Natural killer cell (primary cell): ENCODE data around the gene SCN3B. TPM values are rescaled to one million over a fixed set of nuclear protein-coding genes. Genes with fewer than 3 reads are reported as not detected.

Experiments
- ATAC-seq, 3 donors: fragments of 150-1000 bp in 2 of 3; fragments of 200-7000 bp in 1 of 3; cut with Tn5 transposase; 1 replicate in 1 of 3; 2 replicates in 2 of 3; pipeline ENCODE4 v1.10.0; 2021; ENCODE audit warnings: mild to moderate bottlenecking in 2 of 3, moderate library complexity in 2 of 3
- DNase-seq, 2 donors: peaks; one replicate each; pipeline versions ENCODE4 v3.0.0 to v3.0.0-alpha.2; 2013 to 2021; ENCODE audit warnings: mixed read lengths in 1 of 2
- H3K27ac ChIP-seq: one replicate; pipeline ENCODE4 v1.5.1; 2013; ENCODE audit warnings: mild to moderate bottlenecking, low read length
- H3K27me3 ChIP-seq: one replicate; pipeline ENCODE4 v1.6.1; 2013; ENCODE audit warnings: low read length; ENCODE audit not compliant: control insufficient read depth, insufficient read depth
- H3K36me3 ChIP-seq: one replicate; pipeline ENCODE4 v1.6.1; 2013; ENCODE audit warnings: low read length; ENCODE audit not compliant: control insufficient read depth, insufficient read depth
- H3K4me1 ChIP-seq: one replicate; pipeline ENCODE4 v1.6.1; 2013; ENCODE audit warnings: low read length; ENCODE audit not compliant: control insufficient read depth, insufficient read depth
- H3K4me3 ChIP-seq: one replicate; pipeline ENCODE4 v1.5.1; 2013; ENCODE audit warnings: low read length
- H3K9me3 ChIP-seq: one replicate; pipeline ENCODE4 v1.6.1; 2013; ENCODE audit warnings: low read length; ENCODE audit not compliant: control insufficient read depth, insufficient read depth
- H3K27ac Mint-ChIP-seq, 2 donors: one replicate each; pipeline ENCODE4 v1.8.0; 2022; ENCODE audit warnings: mild to moderate bottlenecking in 2 of 2, mixed read lengths in 2 of 2, moderate library complexity in 1 of 2
- H3K27me3 Mint-ChIP-seq, 2 donors: one replicate each; pipeline ENCODE4 v1.8.0; 2022; ENCODE audit warnings: low read depth in 2 of 2, mixed read lengths in 2 of 2
- H3K36me3 Mint-ChIP-seq: one replicate; pipeline ENCODE4 v1.8.0; 2022; ENCODE audit warnings: mixed read lengths
- H3K4me1 Mint-ChIP-seq, 2 donors: one replicate each; pipeline ENCODE4 v1.8.0; 2022; ENCODE audit warnings: mixed read lengths in 2 of 2
- H3K4me3 Mint-ChIP-seq: one replicate; pipeline ENCODE4 v1.8.0; 2022; ENCODE audit warnings: mild to moderate bottlenecking, moderate library complexity, mixed read lengths
- H3K9me3 Mint-ChIP-seq, 2 donors: one replicate each; pipeline ENCODE4 v1.8.0; 2022; ENCODE audit warnings: mixed read lengths in 2 of 2
- CTCF ChIP-seq: fragments of 200-600 bp; IDR thresholded peaks from one replicate; pipeline ENCODE4 v1.8.0; 2022; ENCODE audit warnings: antibody characterized with exemption
- WGBS: methylation state at CpG from one replicate; pipeline ENCODE4 v1.1.7; 2013; ENCODE audit warnings: missing lambda C conversion rate; ENCODE audit not compliant: insufficient coverage; 5-methylcytosine and 5-hydroxymethylcytosine counted together
- intact Hi-C: fragments of 100-400 bp; cut with micrococcal nuclease; formaldehyde crosslinking; loops from one replicate; pipeline ENCODE4 v1.14.2; 2022
- total RNA-seq, 4 donors: library from RNA; stranded (reverse); fragments of 120-200 nt in 1 of 4; gene quantifications; one replicate each; pipeline versions ENCODE4 v1.2.3 to v1.2.4, GENCODE V29; 2013 to 2022

The SCN3B gene
- total RNA-seq, 3 donors from 2014 or later (not counting 1 experiment from before 2014, with no cell fraction given), result not detected

GRCh38 chr11:123585706-123586105 is 68.7 kb downstream of the SCN3B start:
- no peak for TF ChIP-seq CTCF
- no peaks in the 10 kb centered on the region for H3K9me3 Mint-ChIP-seq
- H3K4me3 Mint-ChIP-seq, result no peak overlapping the region
- no peak overlapping the region for H3K4me3 ChIP-seq
- peaks cover 1% of the 10 kb centered on the region for H3K4me1 ChIP-seq
- no peaks in the 10 kb centered on the region for H3K27me3 Mint-ChIP-seq
- DNase-seq, result no peak
- no peak for ATAC-seq
- no peaks in the 10 kb centered on the region for H3K9me3 ChIP-seq
- no peaks in the 10 kb centered on the region for H3K27me3 ChIP-seq
- H3K4me1 Mint-ChIP-seq, result peaks cover 6 to 11% of the 10 kb centered on the region in 2 donors
- no peaks in the 10 kb centered on the region for H3K36me3 Mint-ChIP-seq
- no peak overlapping the region for H3K27ac Mint-ChIP-seq
- H3K36me3 ChIP-seq, result no peaks in the 10 kb centered on the region
- no peak overlapping the region for H3K27ac ChIP-seq
- intact Hi-C loops, result no loop called here
- 87% methylated on average over 4 of the region's 5 CpGs for WGBS

- H3K27ac Mint-ChIP-seq, result no peak overlapping the region
- no peaks in the 10 kb centered on the region for H3K27me3 Mint-ChIP-seq
- H3K36me3 Mint-ChIP-seq, result no peaks in the 10 kb centered on the region
- no peak overlapping the region for H3K27ac ChIP-seq
- 83% methylated on average over 5 of the region's 5 CpGs for WGBS
- no peak for TF ChIP-seq CTCF
- peaks cover 6 to 16% of the 10 kb centered on the region in 2 donors for H3K4me1 Mint-ChIP-seq
- H3K9me3 Mint-ChIP-seq, result no peaks in the 10 kb centered on the region
- DNase-seq (no peak), ATAC-seq (no peak)
- H3K4me3 ChIP-seq, result no peak overlapping the region
- H3K27me3 ChIP-seq, result no peaks in the 10 kb centered on the region
- intact Hi-C loops, result no loop called here
- peaks cover 6% of the 10 kb centered on the region for H3K4me1 ChIP-seq
- H3K4me3 Mint-ChIP-seq, result no peak overlapping the region
- H3K36me3 ChIP-seq, result no peaks in the 10 kb centered on the region
- no peaks in the 10 kb centered on the region for H3K9me3 ChIP-seq
These were observed 69.2 kb downstream of the SCN3B start for GRCh38 chr11:123585206-123585605.

GRCh38 chr11:123584737-123585136 is 69.7 kb downstream of the SCN3B start:
- 84% methylated on average over 7 of the region's 7 CpGs for WGBS
- Histone ChIP-seq H3K36me3 (no peaks in the 10 kb centered on the region), H3K9me3 (no peaks in the 10 kb centered on the region), H3K4me3 (no peak overlapping the region), H3K27me3 (no peaks in the 10 kb centered on the region), H3K4me1 (peaks cover 7% of the 10 kb centered on the region), H3K27ac (no peak overlapping the region)
- Mint-ChIP-seq H3K27ac (no peak overlapping the region), H3K4me3 (no peak overlapping the region), H3K27me3 (no peaks in the 10 kb centered on the region), H3K9me3 (no peaks in the 10 kb centered on the region), H3K4me1 (peaks cover 6 to 16% of the 10 kb centered on the region in 2 donors), H3K36me3 (no peaks in the 10 kb centered on the region)
- DNase-seq (no peak), ATAC-seq (no peak)
- intact Hi-C loops, result no loop called here
- no peak for TF ChIP-seq CTCF

GRCh38 chr11:123584186-123584585 is 70.2 kb downstream of the SCN3B start:
- intact Hi-C loops, result no loop called here
- Mint-ChIP-seq H3K27me3 (no peaks in the 10 kb centered on the region), H3K9me3 (no peaks in the 10 kb centered on the region), H3K27ac (no peak overlapping the region), H3K4me1 (peaks cover 6 to 16% of the 10 kb centered on the region in 2 donors), H3K36me3 (no peaks in the 10 kb centered on the region), H3K4me3 (no peak overlapping the region)
- Histone ChIP-seq H3K27me3 (no peaks in the 10 kb centered on the region), H3K9me3 (no peaks in the 10 kb centered on the region), H3K4me1 (peaks cover 7% of the 10 kb centered on the region), H3K4me3 (no peak overlapping the region), H3K27ac (no peak overlapping the region), H3K36me3 (no peaks in the 10 kb centered on the region)
- WGBS, result 100% methylated on average over 3 of the region's 4 CpGs
- no peak for TF ChIP-seq CTCF
- DNase-seq (no peak), ATAC-seq (no peak)
